ENCODE measurements around the gene EPHB1.
"Not testable (repeated sequence)": the region's sequence is repeated elsewhere in the genome, so short reads cannot be mapped to it uniquely, and the experiment has no call there.

The EPHB1 gene

GRCh38 chr3:135056733-135057310, 261.8 kb downstream of the EPHB1 start:
- no peaks in the 10 kb centered on the region for H3K27me3 Mint-ChIP-seq
- H3K36me3 Mint-ChIP-seq (ENCODE audit: low read depth): no peaks in the 10 kb centered on the region
- H3K4me3 Mint-ChIP-seq: no peak overlapping the region
- no peaks in the 10 kb centered on the region for H3K9me3 Mint-ChIP-seq
- no peaks in the 10 kb centered on the region for H3K4me1 Mint-ChIP-seq (ENCODE audit: low read depth)
- H3K27ac Mint-ChIP-seq: no peak overlapping the region

GRCh38 chr3:135057996-135058395, 262.9 kb downstream of the EPHB1 start:
- H3K27ac Mint-ChIP-seq: no peak overlapping the region

DNA sequence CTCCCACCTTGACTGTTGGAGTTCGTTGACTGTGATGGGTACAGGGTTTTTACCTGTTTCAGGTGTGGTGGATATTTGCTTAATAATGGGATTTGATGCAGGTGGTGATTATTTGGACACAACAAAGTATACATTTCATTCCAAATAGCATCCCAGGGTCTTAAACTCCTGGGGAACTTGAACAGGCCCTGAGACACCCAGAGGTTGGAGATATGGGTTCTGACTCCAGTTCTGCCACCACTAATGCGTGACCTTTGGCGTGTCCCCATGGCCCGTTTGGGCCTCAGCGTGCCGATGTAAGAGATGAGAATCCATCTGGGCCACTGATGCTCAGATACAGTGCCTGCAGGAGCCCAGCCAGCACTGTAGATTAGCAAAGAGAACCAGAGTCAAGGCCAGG, 264.5 kb downstream of the EPHB1 start:
- Mint-ChIP-seq H3K4me3 (no peak overlapping the region), H3K9me3 (peaks cover 13% of the 10 kb centered on the region), H3K27me3 (no peaks in the 10 kb centered on the region), H3K27ac (no peak overlapping the region), H3K36me3 (ENCODE audit: low read depth) (no peaks in the 10 kb centered on the region), H3K4me1 (ENCODE audit: low read depth) (no peaks in the 10 kb centered on the region)

More at GRCh38 chr3:135057996-135058395, 262.9 kb downstream of the EPHB1 start:
- peaks cover under 1% of the 10 kb centered on the region for H3K9me3 Mint-ChIP-seq
- no peaks in the 10 kb centered on the region for H3K27me3 Mint-ChIP-seq
- no peaks in the 10 kb centered on the region for H3K4me1 Mint-ChIP-seq (ENCODE audit: low read depth)
- no peaks in the 10 kb centered on the region for H3K36me3 Mint-ChIP-seq (ENCODE audit: low read depth)
- H3K4me3 Mint-ChIP-seq: no peak overlapping the region

GRCh38 chr3:135066844-135067727, 272.0 kb downstream of the EPHB1 start:
- not testable (repeated sequence) for H3K27me3 Mint-ChIP-seq; H3K4me1 Mint-ChIP-seq (ENCODE audit: low read depth); H3K36me3 Mint-ChIP-seq (ENCODE audit: low read depth); H3K27ac Mint-ChIP-seq; H3K4me3 Mint-ChIP-seq
- H3K9me3 Mint-ChIP-seq: peaks cover 15% of the 10 kb centered on the region

- H3K9me3 Mint-ChIP-seq: peaks cover 20% of the 10 kb centered on the region
- H3K4me3 Mint-ChIP-seq: no peak overlapping the region
- no peaks in the 10 kb centered on the region for H3K27me3 Mint-ChIP-seq
- no peaks in the 10 kb centered on the region for H3K4me1 Mint-ChIP-seq (ENCODE audit: low read depth)
- H3K36me3 Mint-ChIP-seq (ENCODE audit: low read depth): no peaks in the 10 kb centered on the region
- H3K27ac Mint-ChIP-seq: no peak overlapping the region
These were observed 273.0 kb downstream of the EPHB1 start for GRCh38 chr3:135068011-135068410.

DNA sequence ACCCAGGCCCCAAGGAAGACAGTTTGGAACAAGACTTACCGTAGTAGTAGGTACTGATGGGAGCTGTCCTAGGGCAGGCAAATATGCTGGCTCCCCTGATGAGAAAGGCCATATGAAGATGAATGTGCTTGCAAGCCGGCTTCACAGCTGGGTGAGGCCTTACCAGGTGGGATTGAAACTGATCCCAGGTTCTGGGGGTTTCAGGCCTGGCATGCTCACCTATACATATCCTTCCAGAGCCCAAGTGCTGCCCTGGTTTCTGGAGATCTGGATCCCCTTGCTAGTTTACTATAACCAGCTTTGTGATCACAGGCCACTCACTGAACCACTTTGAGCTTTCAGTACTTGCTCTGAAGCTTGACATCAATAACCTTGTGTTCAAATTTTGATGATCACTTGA, 274.3 kb downstream of the EPHB1 start:
- Mint-ChIP-seq H3K27ac (no peak overlapping the region), H3K9me3 (peaks cover 9% of the 10 kb centered on the region), H3K36me3 (ENCODE audit: low read depth) (no peaks in the 10 kb centered on the region), H3K27me3 (no peaks in the 10 kb centered on the region), H3K4me3 (no peak overlapping the region), H3K4me1 (ENCODE audit: low read depth) (no peaks in the 10 kb centered on the region)

DNA sequence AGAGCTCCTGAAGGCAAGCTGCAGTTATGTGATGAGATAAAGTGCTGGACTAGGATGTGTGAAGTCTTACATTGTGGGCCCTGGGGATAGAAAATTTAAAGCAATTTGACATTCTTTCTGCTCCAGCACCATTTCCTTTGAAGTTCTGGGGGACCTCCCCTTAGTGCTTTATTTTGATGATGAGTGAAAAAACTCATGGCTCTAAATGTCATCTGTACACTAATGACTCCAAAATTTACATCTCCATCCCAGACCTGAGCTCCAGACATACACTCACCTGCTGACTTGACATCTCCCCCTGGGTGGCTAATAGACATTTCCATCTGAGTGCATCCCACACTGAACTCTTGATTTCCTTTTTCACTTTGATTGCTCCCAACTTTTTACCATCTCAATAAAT, 276.4 kb downstream of the EPHB1 start:
- Mint-ChIP-seq H3K9me3 (peaks cover 5% of the 10 kb centered on the region), H3K4me3 (no peak overlapping the region), H3K4me1 (ENCODE audit: low read depth) (no peaks in the 10 kb centered on the region), H3K27ac (no peak overlapping the region), H3K36me3 (ENCODE audit: low read depth) (no peaks in the 10 kb centered on the region), H3K27me3 (no peaks in the 10 kb centered on the region)

DNA sequence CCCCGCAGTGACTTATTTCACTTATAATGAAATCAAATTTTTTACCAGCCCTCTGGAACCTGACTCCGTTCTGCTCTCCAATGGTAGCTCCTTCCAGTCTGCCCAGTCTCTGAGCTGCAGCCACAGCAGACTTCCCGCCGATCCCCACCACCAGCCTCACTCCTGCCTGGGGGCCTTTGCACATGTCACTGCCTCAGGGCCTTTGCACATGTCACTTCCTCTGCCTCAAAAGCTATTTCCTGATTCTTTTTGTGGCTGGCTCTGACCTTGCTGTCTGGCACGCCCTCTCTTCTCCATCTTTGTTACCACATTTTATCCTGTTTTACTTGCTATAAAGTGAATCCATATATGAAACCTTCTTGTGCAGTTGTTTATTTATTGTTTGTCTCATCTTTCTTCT, 277.4 kb downstream of the EPHB1 start:
- Mint-ChIP-seq H3K27me3 (peaks cover 4% of the 10 kb centered on the region), H3K4me3 (no peak overlapping the region), H3K27ac (no peak overlapping the region), H3K36me3 (ENCODE audit: low read depth) (no peaks in the 10 kb centered on the region), H3K4me1 (ENCODE audit: low read depth) (no peaks in the 10 kb centered on the region), H3K9me3 (peaks cover 5% of the 10 kb centered on the region)

DNA sequence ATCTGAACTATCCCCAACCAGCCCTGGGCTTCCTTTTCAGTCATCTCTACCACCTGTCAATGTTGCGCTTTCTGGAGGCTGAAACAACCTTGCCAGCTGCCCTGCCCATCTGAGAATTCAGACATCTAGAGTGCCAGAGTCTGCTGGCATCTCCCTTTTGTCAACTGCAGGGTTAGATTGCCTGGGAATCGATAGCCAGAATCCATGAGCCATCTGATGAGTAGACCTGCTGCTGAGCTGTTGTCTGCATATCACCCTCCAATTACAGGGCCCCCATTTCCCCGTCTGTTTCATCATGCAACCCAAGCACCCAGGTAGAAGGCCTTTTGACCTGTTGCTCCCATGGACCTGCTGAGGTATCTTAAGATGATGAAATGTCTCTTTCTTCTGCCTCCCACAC, 280.1 kb downstream of the EPHB1 start:
- H3K36me3 Mint-ChIP-seq (ENCODE audit: low read depth): no peaks in the 10 kb centered on the region
- no peak overlapping the region for H3K4me3 Mint-ChIP-seq
- peaks cover 4% of the 10 kb centered on the region for H3K27me3 Mint-ChIP-seq
- H3K27ac Mint-ChIP-seq: no peak overlapping the region
- H3K4me1 Mint-ChIP-seq (ENCODE audit: low read depth): no peaks in the 10 kb centered on the region
- peaks cover 5% of the 10 kb centered on the region for H3K9me3 Mint-ChIP-seq

- H3K36me3 Mint-ChIP-seq (ENCODE audit: low read depth): no peaks in the 10 kb centered on the region
- peaks cover 5% of the 10 kb centered on the region for H3K9me3 Mint-ChIP-seq
- H3K4me1 Mint-ChIP-seq (ENCODE audit: low read depth): no peaks in the 10 kb centered on the region
- no peak overlapping the region for H3K27ac Mint-ChIP-seq
- H3K4me3 Mint-ChIP-seq: no peak overlapping the region
- peaks cover 4% of the 10 kb centered on the region for H3K27me3 Mint-ChIP-seq
These were observed 281.3 kb downstream of the EPHB1 start for GRCh38 chr3:135076341-135076740.

DNA sequence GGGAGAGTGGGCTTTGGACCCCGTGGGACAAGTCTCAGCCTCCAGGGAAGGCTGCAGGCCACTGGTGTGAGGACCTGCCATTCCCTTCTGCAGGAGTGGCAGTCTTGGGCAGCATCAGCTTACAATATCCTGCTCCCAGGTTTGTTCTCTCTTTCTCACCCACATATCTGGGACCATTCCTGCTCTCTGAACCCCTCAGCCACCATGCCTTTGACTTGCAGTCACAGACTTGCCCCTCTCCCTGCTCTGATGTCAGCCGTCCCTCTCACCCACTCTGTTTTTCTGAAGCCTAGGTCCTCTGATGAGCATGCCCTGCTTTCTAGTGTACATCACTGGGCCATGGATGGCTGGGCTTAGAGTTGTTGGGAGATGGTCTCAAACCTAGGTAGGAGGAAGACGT, 282.1 kb downstream of the EPHB1 start:
- no peaks in the 10 kb centered on the region for H3K36me3 Mint-ChIP-seq (ENCODE audit: low read depth)
- no peaks in the 10 kb centered on the region for H3K4me1 Mint-ChIP-seq (ENCODE audit: low read depth)
- no peak overlapping the region for H3K4me3 Mint-ChIP-seq
- peaks cover 5% of the 10 kb centered on the region for H3K9me3 Mint-ChIP-seq
- peaks cover 4% of the 10 kb centered on the region for H3K27me3 Mint-ChIP-seq
- H3K27ac Mint-ChIP-seq: no peak overlapping the region

GRCh38 chr3:135078283-135078682, 283.2 kb downstream of the EPHB1 start:
- Mint-ChIP-seq H3K27me3 (peaks cover 4% of the 10 kb centered on the region), H3K36me3 (ENCODE audit: low read depth) (no peaks in the 10 kb centered on the region), H3K4me1 (ENCODE audit: low read depth) (no peaks in the 10 kb centered on the region), H3K9me3 (no peaks in the 10 kb centered on the region), H3K4me3 (no peak overlapping the region), H3K27ac (no peak overlapping the region)

- Mint-ChIP-seq H3K4me1 (ENCODE audit: low read depth) (no peaks in the 10 kb centered on the region), H3K27me3 (peaks cover 4% of the 10 kb centered on the region), H3K36me3 (ENCODE audit: low read depth) (no peaks in the 10 kb centered on the region), H3K4me3 (no peak overlapping the region), H3K9me3 (no peaks in the 10 kb centered on the region), H3K27ac (no peak overlapping the region)
These were observed 284.0 kb downstream of the EPHB1 start for GRCh38 chr3:135079095-135079494.

DNA sequence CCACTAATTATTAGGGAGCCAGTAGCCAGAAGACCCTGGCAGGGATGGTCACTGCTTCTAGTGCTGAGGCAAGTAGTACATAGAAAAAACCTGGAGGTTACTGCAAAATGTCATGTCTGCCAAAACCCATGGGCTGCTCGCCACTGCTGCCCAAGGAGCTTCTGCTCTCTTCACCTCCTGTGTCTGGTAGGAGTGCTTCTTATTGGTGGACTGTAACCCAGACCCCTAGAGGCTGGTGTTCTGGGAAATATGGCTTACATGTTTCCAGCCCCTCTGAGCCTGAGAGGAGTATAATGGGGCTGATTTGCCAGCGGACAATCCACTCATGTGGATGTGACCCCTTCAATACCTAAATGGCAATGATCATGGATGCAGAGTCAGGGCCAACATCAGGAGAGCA, 286.4 kb downstream of the EPHB1 start:
- Mint-ChIP-seq H3K27ac (no peak overlapping the region), H3K9me3 (no peaks in the 10 kb centered on the region), H3K4me3 (no peak overlapping the region), H3K36me3 (ENCODE audit: low read depth) (no peaks in the 10 kb centered on the region), H3K4me1 (ENCODE audit: low read depth) (no peaks in the 10 kb centered on the region), H3K27me3 (peaks cover 4% of the 10 kb centered on the region)

GRCh38 chr3:135081856-135082434, 286.9 kb downstream of the EPHB1 start:
- no peaks in the 10 kb centered on the region for H3K36me3 Mint-ChIP-seq (ENCODE audit: low read depth)
- no peaks in the 10 kb centered on the region for H3K9me3 Mint-ChIP-seq
- no peaks in the 10 kb centered on the region for H3K27me3 Mint-ChIP-seq
- H3K4me3 Mint-ChIP-seq: no peak overlapping the region
- no peak overlapping the region for H3K27ac Mint-ChIP-seq
- H3K4me1 Mint-ChIP-seq (ENCODE audit: low read depth): no peaks in the 10 kb centered on the region
